GM23248 (cell line): ENCODE results near the gene WNT2.
"Not testable (repeated sequence)": the region's sequence is repeated elsewhere in the genome, so short reads cannot be mapped to it uniquely, and the experiment has no call there.

Source experiments
- EZH2 ChIP-seq: fragments of 200-600 bp; sonication (generic); IDR thresholded peaks from 2 replicates; pipeline ENCODE4 v1.6.1; 2018; ENCODE audit warnings: antibody characterized with exemption, mild to moderate bottlenecking; ENCODE audit not compliant: insufficient read depth, poor library complexity, severe bottlenecking
- EZH2phosphoT487 ChIP-seq: fragments of 200-600 bp; sonication (generic); IDR thresholded peaks from 2 replicates; pipeline ENCODE4 v1.6.1; 2018; ENCODE audit warnings: antibody characterized with exemption, moderate library complexity, mild to moderate bottlenecking, low read depth; ENCODE audit not compliant: insufficient read depth

GRCh38 chr7:117245703-117246102, 77.2 kb downstream of the WNT2 start:
- not testable (repeated sequence) for TF ChIP-seq EZH2, EZH2phosphoT487
